PC-9 (cell line): Measurements from ENCODE around the gene PCDH9. TPM values are rescaled to one million over a fixed set of nuclear protein-coding genes. Genes with fewer than 3 reads are reported as not detected.

Source experiments
- BruUV-seq: library from RNA; stranded (reverse); fragments of 400-500 nt; replicated peaks from 2 replicates; lab custom pipeline; 2021; lab: Mats Ljungman, UMichigan
- CTCF ChIA-PET: fragments of 300-600 bp; sonication (Branson Sonifier 250); formaldehyde crosslinking; loops from one replicate; lab custom pipeline; 2022; ENCODE audit warnings: antibody characterized with exemption; lab: Charles Lee
- POLR2A ChIA-PET: fragments of 300-600 bp; sonication (Branson Sonifier 250); formaldehyde crosslinking; loops from one replicate; lab custom pipeline; 2022; ENCODE audit warnings: antibody characterized with exemption; ENCODE audit not compliant: unreplicated experiment; lab: Charles Lee
- DNase-seq, 2 experiments: peaks; one replicate each; pipeline versions ENCODE4 v3.0.0 to v3.0.0-alpha.2; 2015 to 2022; ENCODE audit warnings: mixed read lengths in 1 of 2
- H2AFZ ChIP-seq: fragments of 200-600 bp; sonication (generic); 2 replicates; pipeline ENCODE4 v1.8.1; 2017; ENCODE audit warnings: antibody characterized with exemption
- H3F3A ChIP-seq: fragments of 200-600 bp; sonication (generic); 2 replicates; pipeline ENCODE4 v1.8.1; 2017; ENCODE audit warnings: antibody characterized with exemption, mild to moderate bottlenecking, low read depth; ENCODE audit not compliant: insufficient read depth
- H3K27ac ChIP-seq: fragments of 200-600 bp; sonication (generic); 2 replicates; pipeline ENCODE4 v1.6.1; 2016; ENCODE audit warnings: mixed run types
- H3K27me3 ChIP-seq: fragments of 200-600 bp; sonication (generic); 2 replicates; pipeline ENCODE4 v1.6.1; 2016; ENCODE audit warnings: low read depth, mixed run types; ENCODE audit not compliant: insufficient read depth
- H3K36me3 ChIP-seq: fragments of 200-600 bp; sonication (generic); 2 replicates; pipeline ENCODE4 v1.6.1; 2016; ENCODE audit warnings: low read depth, mixed run types
- H3K4me1 ChIP-seq: fragments of 200-600 bp; sonication (generic); replicated peaks from 2 replicates; pipeline ENCODE4 v1.6.1; 2016; ENCODE audit warnings: mixed run types; ENCODE audit not compliant: insufficient read depth
- H3K4me2 ChIP-seq: fragments of 200-600 bp; sonication (generic); 2 replicates; pipeline ENCODE4 v1.6.1; 2017; ENCODE audit warnings: mixed run types
- H3K4me3 ChIP-seq: fragments of 200-600 bp; sonication (generic); 2 replicates; pipeline ENCODE4 v1.6.1; 2016; ENCODE audit warnings: mixed run types
- H3K79me2 ChIP-seq: fragments of 200-600 bp; sonication (generic); 2 replicates; pipeline ENCODE4 v1.6.1; 2017; ENCODE audit warnings: low read depth, mixed run types
- H3K9me2 ChIP-seq: fragments of 200-600 bp; sonication (generic); 2 replicates; pipeline ENCODE4 v1.8.1; 2017; ENCODE audit warnings: mild to moderate bottlenecking; ENCODE audit not compliant: insufficient read depth
- H3K9me3 ChIP-seq: fragments of 200-600 bp; sonication (generic); 2 replicates; pipeline ENCODE4 v1.8.1; 2016; ENCODE audit warnings: low read depth; ENCODE audit not compliant: insufficient read depth
- H4K20me1 ChIP-seq: fragments of 200-600 bp; sonication (generic); 2 replicates; pipeline ENCODE4 v1.8.1; 2017; ENCODE audit not compliant: insufficient read depth
- EZH2 ChIP-seq: fragments of 200-600 bp; sonication (generic); IDR thresholded peaks from 2 replicates; pipeline ENCODE4 v1.8.0; 2017; ENCODE audit warnings: antibody characterized with exemption, low read depth
- intact Hi-C: fragments of 100-400 bp; cut with micrococcal nuclease; formaldehyde crosslinking; loops from one replicate; pipeline ENCODE4 v1.10.0; 2022; ENCODE audit not compliant: unreplicated experiment
- total RNA-seq: library from RNA; stranded (reverse); gene quantifications from 2 replicates; pipeline ENCODE4 v1.2.3, GENCODE V29; 2021
- TF ChIP-seq, protein P1 (sequence below): fragments of 200-600 bp; sonication (generic); conservative IDR thresholded peaks from 2 replicates; pipeline ENCODE4 v1.6.1; 2017; ENCODE audit warnings: mixed run types, antibody characterized with exemption, mild to moderate bottlenecking, moderate library complexity

The PCDH9 gene
- total RNA-seq, 1 experiment from 2014 or later = 0.37 TPM

DNA sequence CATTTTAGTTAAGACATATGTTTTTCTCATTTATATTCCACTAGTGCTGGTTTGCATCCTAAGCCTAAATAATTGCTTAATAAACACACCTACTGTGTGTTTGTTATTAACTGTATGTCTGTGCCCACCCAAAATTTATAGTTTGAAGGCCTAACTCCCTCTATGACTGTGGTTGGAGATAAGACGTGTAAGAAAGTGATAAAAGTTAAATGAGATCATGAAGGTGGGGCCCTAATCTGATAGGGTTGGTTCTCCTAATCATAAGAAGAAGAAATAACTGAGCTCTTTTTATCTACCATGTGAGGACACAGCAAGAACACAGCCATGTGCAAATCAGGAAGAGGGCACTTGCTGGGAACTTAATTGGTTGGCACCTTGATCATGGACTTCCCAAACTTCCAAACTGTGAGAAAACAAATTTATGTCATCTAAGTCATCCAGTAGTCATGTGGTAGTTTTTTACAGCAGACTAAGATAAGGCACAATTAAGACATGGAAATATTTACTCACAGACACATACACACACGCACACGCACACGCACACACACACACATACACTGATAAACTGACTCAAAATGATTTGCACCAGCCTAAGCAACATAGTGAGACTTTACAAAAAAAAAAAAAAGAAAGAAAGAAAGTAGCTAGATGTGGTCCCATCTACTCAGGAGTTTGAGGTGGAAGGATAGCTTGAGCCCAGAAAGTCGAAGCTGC is 662.1 kb downstream of the PCDH9 start:
- TF ChIP-seq, protein P1, sequence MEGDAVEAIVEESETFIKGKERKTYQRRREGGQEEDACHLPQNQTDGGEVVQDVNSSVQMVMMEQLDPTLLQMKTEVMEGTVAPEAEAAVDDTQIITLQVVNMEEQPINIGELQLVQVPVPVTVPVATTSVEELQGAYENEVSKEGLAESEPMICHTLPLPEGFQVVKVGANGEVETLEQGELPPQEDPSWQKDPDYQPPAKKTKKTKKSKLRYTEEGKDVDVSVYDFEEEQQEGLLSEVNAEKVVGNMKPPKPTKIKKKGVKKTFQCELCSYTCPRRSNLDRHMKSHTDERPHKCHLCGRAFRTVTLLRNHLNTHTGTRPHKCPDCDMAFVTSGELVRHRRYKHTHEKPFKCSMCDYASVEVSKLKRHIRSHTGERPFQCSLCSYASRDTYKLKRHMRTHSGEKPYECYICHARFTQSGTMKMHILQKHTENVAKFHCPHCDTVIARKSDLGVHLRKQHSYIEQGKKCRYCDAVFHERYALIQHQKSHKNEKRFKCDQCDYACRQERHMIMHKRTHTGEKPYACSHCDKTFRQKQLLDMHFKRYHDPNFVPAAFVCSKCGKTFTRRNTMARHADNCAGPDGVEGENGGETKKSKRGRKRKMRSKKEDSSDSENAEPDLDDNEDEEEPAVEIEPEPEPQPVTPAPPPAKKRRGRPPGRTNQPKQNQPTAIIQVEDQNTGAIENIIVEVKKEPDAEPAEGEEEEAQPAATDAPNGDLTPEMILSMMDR = no peak
- no peak for TF ChIP-seq EZH2
- no peaks in the 10 kb centered on the region for H3K79me2 ChIP-seq
- no peak overlapping the region for H3K4me3 ChIP-seq
- no peaks in the 10 kb centered on the region for H3K9me3 ChIP-seq
- H3F3A ChIP-seq = no peaks in the 10 kb centered on the region
- ChIA-PET CTCF (no interaction called here), POLR2A (interaction anchor here (0.6 kb wide), 1 partner anchor 1219 kb away, joined by 6 read pairs; no protein-coding TSS in a partner anchor)
- H3K4me1 ChIP-seq = no peaks in the 10 kb centered on the region
- no peaks in the 10 kb centered on the region for H3K27me3 ChIP-seq
- DNase-seq = no peak
- H2AFZ ChIP-seq = no peak overlapping the region
- H3K4me2 ChIP-seq = no peak overlapping the region
- no peaks in the 10 kb centered on the region for H3K36me3 ChIP-seq
- H3K27ac ChIP-seq = no peak overlapping the region
- intact Hi-C loops = no loop called here
- H3K9me2 ChIP-seq = no peaks in the 10 kb centered on the region
- no TSS peak for BruUV-seq
- H4K20me1 ChIP-seq = no peaks in the 10 kb centered on the region

DNA sequence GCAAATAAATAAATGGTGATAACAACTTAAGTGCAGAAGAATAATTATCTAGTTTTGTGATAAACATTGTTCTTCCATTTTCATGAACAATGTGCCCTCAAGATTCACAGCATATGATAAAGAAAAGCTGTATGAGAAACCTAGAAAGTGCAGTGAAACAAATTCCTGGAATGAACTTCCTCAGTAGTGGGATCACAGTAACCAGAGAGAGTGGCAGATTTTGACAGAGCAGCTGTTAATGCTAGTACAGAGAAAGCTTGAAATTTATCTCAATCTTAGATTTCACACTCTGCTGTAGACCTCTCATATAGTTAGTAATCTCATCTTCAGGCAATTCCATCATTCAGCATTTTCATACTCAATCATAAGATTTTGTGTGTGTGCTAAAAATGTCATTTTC is 664.9 kb downstream of the PCDH9 start:
- ChIA-PET CTCF (no interaction called here), POLR2A (no interaction called here)
- no peak for DNase-seq
- intact Hi-C loops = no loop called here
- Histone ChIP-seq H3K9me2 (no peaks in the 10 kb centered on the region), H3K4me1 (no peaks in the 10 kb centered on the region), H3K9me3 (no peaks in the 10 kb centered on the region), H3K4me3 (no peak overlapping the region), H3K27me3 (no peaks in the 10 kb centered on the region), H3K36me3 (no peaks in the 10 kb centered on the region), H4K20me1 (no peaks in the 10 kb centered on the region), H3F3A (no peaks in the 10 kb centered on the region), H3K27ac (no peak overlapping the region), H3K4me2 (no peak overlapping the region), H3K79me2 (no peaks in the 10 kb centered on the region), H2AFZ (no peak overlapping the region)
- BruUV-seq = no TSS peak
- TF ChIP-seq, protein P1 = no peak
- TF ChIP-seq EZH2 = no peak

DNA sequence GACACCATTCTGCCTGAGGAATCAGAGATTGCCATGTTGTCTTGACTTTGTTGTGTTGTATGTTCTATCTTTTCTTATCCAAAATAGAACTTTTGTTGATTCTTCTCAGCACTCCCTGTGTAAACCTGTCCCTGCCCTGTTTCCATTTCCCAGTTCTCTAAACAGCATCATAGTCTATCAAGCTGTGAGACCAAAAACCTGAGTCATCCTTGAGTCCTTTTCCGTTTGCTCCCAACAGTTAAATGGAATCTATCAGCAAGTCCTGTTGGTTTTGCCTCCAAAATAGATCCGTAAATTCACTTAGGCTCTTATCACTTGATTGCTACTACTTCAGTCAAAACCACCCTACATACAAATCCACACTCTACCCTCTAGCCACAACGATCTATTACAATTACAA is 667.1 kb downstream of the PCDH9 start:
- TF ChIP-seq, protein P1 = no peak
- TF ChIP-seq EZH2 = no peak
- Histone ChIP-seq H3K9me2 (no peaks in the 10 kb centered on the region), H3K27me3 (no peaks in the 10 kb centered on the region), H3K27ac (no peak overlapping the region), H3K36me3 (no peaks in the 10 kb centered on the region), H4K20me1 (no peaks in the 10 kb centered on the region), H2AFZ (no peak overlapping the region), H3F3A (no peaks in the 10 kb centered on the region), H3K9me3 (no peaks in the 10 kb centered on the region), H3K4me2 (no peak overlapping the region), H3K4me1 (no peaks in the 10 kb centered on the region), H3K79me2 (no peaks in the 10 kb centered on the region), H3K4me3 (no peak overlapping the region)
- POLR2A ChIA-PET = no interaction called here
- no TSS peak for BruUV-seq
- CTCF ChIA-PET = no interaction called here
- DNase-seq = no peak
- intact Hi-C loops = no loop called here
